HEK293 (cell line): ENCODE data around the gene SLC22A17.

Experiments used
- IKZF3 ChIP-seq: fragments of 450-650 bp; IDR thresholded peaks from 2 replicates; pipeline ENCODE4 v1.5.0; 2018; ENCODE audit warnings: missing biosample characterization, mild to moderate bottlenecking, missing genetic modification characterization, moderate library complexity
- KLF17 ChIP-seq: fragments of 450-650 bp; formaldehyde crosslinking; IDR thresholded peaks from 2 replicates; pipeline ENCODE4 v1.5.1; 2016; ENCODE audit warnings: missing biosample characterization, missing genetic modification characterization
- MYNN ChIP-seq: fragments of 450-650 bp; formaldehyde crosslinking; IDR thresholded peaks from 2 replicates; pipeline ENCODE4 v1.5.1; 2016; ENCODE audit warnings: missing biosample characterization, missing genetic modification characterization, borderline replicate concordance
- OSR2 ChIP-seq: fragments of 450-650 bp; formaldehyde crosslinking; IDR thresholded peaks from 2 replicates; pipeline ENCODE4 v1.5.1; 2016; ENCODE audit warnings: missing biosample characterization, missing genetic modification characterization
- PATZ1 ChIP-seq: fragments of 450-650 bp; formaldehyde crosslinking; IDR thresholded peaks from 2 replicates; pipeline ENCODE4 v1.5.1; 2016; ENCODE audit warnings: missing biosample characterization, missing genetic modification characterization
- PRDM4 ChIP-seq: fragments of 450-650 bp; formaldehyde crosslinking; IDR thresholded peaks from 2 replicates; pipeline ENCODE4 v1.5.1; 2017; ENCODE audit warnings: missing biosample characterization, missing genetic modification characterization
- RBAK ChIP-seq: fragments of 450-650 bp; formaldehyde crosslinking; IDR thresholded peaks from 2 replicates; pipeline ENCODE4 v1.5.1; 2016; ENCODE audit warnings: missing biosample characterization, missing genetic modification characterization
- WT1 ChIP-seq: fragments of 450-650 bp; formaldehyde crosslinking; IDR thresholded peaks from 2 replicates; pipeline ENCODE4 v1.5.1; 2016; ENCODE audit warnings: missing biosample characterization, missing genetic modification characterization
- ZBTB1 ChIP-seq: fragments of 450-650 bp; formaldehyde crosslinking; IDR thresholded peaks from 2 replicates; pipeline ENCODE4 v1.5.1; 2016; ENCODE audit warnings: missing biosample characterization, missing genetic modification characterization
- ZBTB21 ChIP-seq: fragments of 450-650 bp; formaldehyde crosslinking; IDR thresholded peaks from 2 replicates; pipeline ENCODE4 v1.5.1; 2017; ENCODE audit warnings: missing biosample characterization, missing genetic modification characterization
- ZNF10 ChIP-seq: fragments of 450-650 bp; formaldehyde crosslinking; IDR thresholded peaks from 2 replicates; pipeline ENCODE4 v1.5.1; 2017; ENCODE audit warnings: missing biosample characterization, missing genetic modification characterization
- ZNF121 ChIP-seq: fragments of 450-650 bp; formaldehyde crosslinking; IDR thresholded peaks from 2 replicates; pipeline ENCODE4 v1.5.1; 2016; ENCODE audit warnings: missing biosample characterization, missing genetic modification characterization
- ZNF140 ChIP-seq: fragments of 450-650 bp; formaldehyde crosslinking; IDR thresholded peaks from 2 replicates; pipeline ENCODE4 v1.5.1; 2016; ENCODE audit warnings: missing biosample characterization, missing genetic modification characterization
- ZNF148 ChIP-seq: fragments of 450-650 bp; formaldehyde crosslinking; IDR thresholded peaks from 2 replicates; pipeline ENCODE4 v1.5.0; 2017; ENCODE audit warnings: missing biosample characterization, missing genetic modification characterization, borderline replicate concordance
- ZNF155 ChIP-seq: fragments of 450-650 bp; formaldehyde crosslinking; IDR thresholded peaks from 2 replicates; pipeline ENCODE4 v1.5.1; 2016; ENCODE audit warnings: missing biosample characterization, missing genetic modification characterization
- ZNF169 ChIP-seq: fragments of 450-650 bp; formaldehyde crosslinking; IDR thresholded peaks from 2 replicates; pipeline ENCODE4 v1.5.1; 2016; ENCODE audit warnings: missing biosample characterization, missing genetic modification characterization
- ZNF174 ChIP-seq: fragments of 450-650 bp; formaldehyde crosslinking; IDR thresholded peaks from 2 replicates; pipeline ENCODE4 v1.5.0; 2017; ENCODE audit warnings: missing biosample characterization, mild to moderate bottlenecking, missing genetic modification characterization
- ZNF2 ChIP-seq: fragments of 450-650 bp; formaldehyde crosslinking; IDR thresholded peaks from 2 replicates; pipeline ENCODE4 v1.5.1; 2016; ENCODE audit warnings: missing biosample characterization, missing genetic modification characterization
- ZNF266 ChIP-seq: fragments of 450-650 bp; formaldehyde crosslinking; IDR thresholded peaks from 2 replicates; pipeline ENCODE4 v1.5.1; 2016; ENCODE audit warnings: missing biosample characterization, missing genetic modification characterization, low read depth
- ZNF274 ChIP-seq, 2 experiments: fragments of 200-500 bp in 1 of 2; fragments of 450-650 bp in 1 of 2; sonication (Bioruptor generic) in 1 of 2; formaldehyde crosslinking in 1 of 2; IDR thresholded peaks; 2 replicates each; pipeline versions ENCODE4 v1.5.1 to v1.6.1; 2014 to 2016; ENCODE audit warnings: borderline replicate concordance in 1 of 2, inconsistent platforms in 1 of 2, low read length in 1 of 2, missing biosample characterization in 1 of 2, missing genetic modification characterization in 1 of 2
- ZNF324 ChIP-seq: fragments of 450-650 bp; formaldehyde crosslinking; IDR thresholded peaks from 2 replicates; pipeline ENCODE4 v1.5.1; 2016; ENCODE audit warnings: missing biosample characterization, missing genetic modification characterization
- ZNF585B ChIP-seq: fragments of 450-650 bp; formaldehyde crosslinking; IDR thresholded peaks from 2 replicates; pipeline ENCODE4 v1.5.1; 2016; ENCODE audit warnings: missing biosample characterization, missing genetic modification characterization
- ZNF600 ChIP-seq: fragments of 450-650 bp; formaldehyde crosslinking; IDR thresholded peaks from 2 replicates; pipeline ENCODE4 v1.5.1; 2016; ENCODE audit warnings: missing biosample characterization, missing genetic modification characterization
- ZNF639 ChIP-seq: fragments of 450-650 bp; formaldehyde crosslinking; IDR thresholded peaks from 2 replicates; pipeline ENCODE4 v1.5.1; 2016; ENCODE audit warnings: missing biosample characterization, missing genetic modification characterization
- ZNF747 ChIP-seq: fragments of 450-650 bp; formaldehyde crosslinking; IDR thresholded peaks from 2 replicates; pipeline ENCODE4 v1.5.1; 2016; ENCODE audit warnings: missing biosample characterization, missing genetic modification characterization
- ZSCAN23 ChIP-seq: fragments of 450-650 bp; formaldehyde crosslinking; IDR thresholded peaks from 2 replicates; pipeline ENCODE4 v1.5.1; 2016; ENCODE audit warnings: missing biosample characterization, missing genetic modification characterization
- ZXDB ChIP-seq: fragments of 450-650 bp; formaldehyde crosslinking; IDR thresholded peaks from 2 replicates; pipeline ENCODE4 v1.5.1; 2016; ENCODE audit warnings: missing biosample characterization, missing genetic modification characterization
- TF ChIP-seq, protein P1 (sequence below): fragments of 450-650 bp; formaldehyde crosslinking; IDR thresholded peaks from 2 replicates; pipeline ENCODE4 v1.5.1; 2016; ENCODE audit warnings: missing biosample characterization, missing genetic modification characterization

Gene SLC22A17

DNA sequence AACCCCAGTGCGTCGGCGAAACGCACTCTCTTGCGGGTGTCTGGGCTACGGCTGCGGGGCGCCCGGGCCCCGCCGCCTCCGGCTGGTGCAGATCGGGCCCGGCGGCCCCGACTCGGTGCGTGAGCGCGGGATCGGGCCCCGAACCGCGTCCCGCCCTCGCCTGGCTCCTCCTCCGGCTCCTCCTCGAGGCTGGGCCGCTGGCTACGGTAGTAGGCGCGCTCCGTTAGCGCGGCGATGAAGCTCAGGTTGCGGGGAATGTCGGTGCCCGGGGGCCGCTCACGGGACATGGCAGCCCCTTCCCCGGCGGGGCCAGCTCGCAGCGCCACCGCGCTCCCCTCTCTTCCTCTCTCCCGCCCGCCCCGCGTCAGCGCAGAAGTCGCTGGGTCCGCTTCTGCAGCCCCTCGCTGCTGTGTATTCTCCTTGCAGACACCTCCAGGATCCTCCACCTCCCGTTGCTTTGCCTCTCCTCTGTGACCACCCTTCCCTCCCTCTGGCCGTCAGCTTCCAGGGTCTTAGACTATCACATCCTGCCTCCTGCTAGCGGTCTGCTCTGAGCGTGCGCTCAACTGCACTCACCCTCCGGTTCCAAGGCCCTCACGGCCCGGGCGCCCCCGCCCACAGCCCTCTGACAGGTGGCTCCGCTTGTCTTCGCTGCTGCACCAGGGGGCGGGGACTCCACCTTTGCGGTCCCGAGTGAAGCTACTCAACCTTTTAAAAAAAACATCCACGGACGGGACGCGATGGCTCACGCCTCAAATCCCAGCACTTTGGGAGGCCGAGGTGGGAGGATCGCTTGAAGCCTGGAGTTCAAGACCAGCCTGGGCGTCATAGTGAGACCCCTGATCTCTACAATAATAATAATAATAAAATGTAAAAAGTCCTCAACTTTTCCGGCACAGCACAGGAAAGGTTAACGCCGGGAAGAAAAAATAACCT lies 50.1 kb downstream of the SLC22A17 start, which contains the start of gene PPP1R3E (continued):
- peak; percentile 76; the same call in 1 of the 2 replicates for TF ChIP-seq PATZ1
- no peak for TF ChIP-seq ZNF274 (IDR thresholded peaks at IDR 0.05; ENCODE audit: low read length)
- TF ChIP-seq ZNF274 (tag by site-specific recombination; IDR thresholded peaks at IDR 0.05; ENCODE audit: borderline replicate concordance) = no peak
- no peak for TF ChIP-seq ZNF747 (tag by site-specific recombination)
- TF ChIP-seq ZNF324 (tag by site-specific recombination) = no peak
- no peak for TF ChIP-seq IKZF3
- TF ChIP-seq ZNF10 (tag by site-specific recombination) = 0 out of 2 replicates have a peak, but pooled peaks have one; percentile 4
- TF ChIP-seq ZBTB1 (tag by site-specific recombination) = no peak
- TF ChIP-seq ZNF174 (tag by site-specific recombination) = no peak
- TF ChIP-seq ZNF169 (tag by site-specific recombination) = no peak
- TF ChIP-seq PRDM4 (tag by site-specific recombination) = no peak
- peak; percentile 8; the same call in 1 of the 2 replicates for TF ChIP-seq ZXDB (tag by site-specific recombination)
- no peak for TF ChIP-seq ZNF266 (tag by site-specific recombination)
- TF ChIP-seq ZNF148 (tag by site-specific recombination) = no peak; the same call in 1 of the 2 replicates
- no peak for TF ChIP-seq ZSCAN23 (tag by site-specific recombination)
- TF ChIP-seq ZNF121 = 0 out of 2 replicates have a peak, but pooled peaks have one; percentile 8
- TF ChIP-seq OSR2 (tag by site-specific recombination) = no peak
- TF ChIP-seq ZNF600 (tag by site-specific recombination) = peak; percentile 46; the same call in 1 of the 2 replicates
- TF ChIP-seq, protein P1, sequence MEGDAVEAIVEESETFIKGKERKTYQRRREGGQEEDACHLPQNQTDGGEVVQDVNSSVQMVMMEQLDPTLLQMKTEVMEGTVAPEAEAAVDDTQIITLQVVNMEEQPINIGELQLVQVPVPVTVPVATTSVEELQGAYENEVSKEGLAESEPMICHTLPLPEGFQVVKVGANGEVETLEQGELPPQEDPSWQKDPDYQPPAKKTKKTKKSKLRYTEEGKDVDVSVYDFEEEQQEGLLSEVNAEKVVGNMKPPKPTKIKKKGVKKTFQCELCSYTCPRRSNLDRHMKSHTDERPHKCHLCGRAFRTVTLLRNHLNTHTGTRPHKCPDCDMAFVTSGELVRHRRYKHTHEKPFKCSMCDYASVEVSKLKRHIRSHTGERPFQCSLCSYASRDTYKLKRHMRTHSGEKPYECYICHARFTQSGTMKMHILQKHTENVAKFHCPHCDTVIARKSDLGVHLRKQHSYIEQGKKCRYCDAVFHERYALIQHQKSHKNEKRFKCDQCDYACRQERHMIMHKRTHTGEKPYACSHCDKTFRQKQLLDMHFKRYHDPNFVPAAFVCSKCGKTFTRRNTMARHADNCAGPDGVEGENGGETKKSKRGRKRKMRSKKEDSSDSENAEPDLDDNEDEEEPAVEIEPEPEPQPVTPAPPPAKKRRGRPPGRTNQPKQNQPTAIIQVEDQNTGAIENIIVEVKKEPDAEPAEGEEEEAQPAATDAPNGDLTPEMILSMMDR (tag by site-specific recombination) = no peak
- 0 out of 2 replicates have a peak, but pooled peaks have one; percentile 8 for TF ChIP-seq ZNF2 (tag by site-specific recombination)
- TF ChIP-seq KLF17 (tag by site-specific recombination) = peak; percentile 70; the same call in 1 of the 2 replicates
- no peak for TF ChIP-seq RBAK
- TF ChIP-seq ZNF639 (tag by site-specific recombination) = no peak
- no peak for TF ChIP-seq ZNF585B
- TF ChIP-seq ZBTB21 (tag by site-specific recombination) = 0 out of 2 replicates have a peak, but pooled peaks have one; percentile 1
- TF ChIP-seq ZNF155 (tag by site-specific recombination) = no peak
- no peak for TF ChIP-seq WT1 (tag by site-specific recombination)
- TF ChIP-seq MYNN (tag by site-specific recombination) = no peak
- no peak for TF ChIP-seq ZNF140 (tag by site-specific recombination)
